Measurements from ENCODE around the gene MOB3B.

Gene MOB3B

DNA sequence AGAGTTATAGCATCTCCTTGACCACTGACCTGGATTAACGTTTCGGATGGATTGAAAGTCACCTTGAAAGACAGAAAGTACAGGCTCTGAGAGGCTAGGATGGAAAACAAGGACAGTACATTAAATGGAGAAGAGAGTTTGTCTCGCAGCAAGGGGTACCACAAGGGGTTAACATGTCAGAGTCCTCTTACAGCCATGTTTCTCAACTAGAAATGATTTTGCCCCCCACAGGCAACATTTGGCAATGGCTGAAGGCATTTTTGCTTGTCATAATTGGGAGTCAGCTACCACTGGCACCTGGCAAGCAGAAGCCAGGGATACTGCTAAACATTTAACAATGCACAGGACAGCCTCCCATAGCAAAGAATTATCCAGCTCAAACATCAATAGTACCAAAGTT, 141.9 kb downstream of the MOB3B start:
- no peak for DNase-seq (ENCODE audit: low spot score)

DNA sequence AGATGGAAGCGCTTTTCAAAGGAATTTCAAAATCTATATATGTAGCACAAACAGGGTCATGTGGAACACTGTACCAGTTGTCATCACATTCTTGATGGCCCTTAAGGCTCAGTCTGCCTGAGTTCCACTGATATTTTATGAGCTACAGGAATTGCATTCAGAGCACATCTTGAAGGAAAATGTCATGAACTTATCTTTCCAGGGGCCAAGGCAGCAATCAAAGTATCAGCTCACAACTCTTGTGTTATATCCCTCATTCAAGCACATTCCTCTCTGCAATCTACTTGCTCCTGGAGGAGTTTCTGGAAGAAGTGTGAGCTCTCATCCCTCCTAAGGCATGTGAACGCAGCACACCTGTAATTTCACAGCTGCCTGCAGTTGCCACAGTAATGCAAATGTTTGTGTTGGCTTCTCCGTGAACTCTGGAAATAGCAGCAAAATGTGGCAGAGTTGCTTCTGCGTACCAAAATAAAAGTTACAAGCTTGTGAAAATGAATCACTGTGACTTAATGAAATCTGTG, 143.0 kb downstream of the MOB3B start:
- no peak for DNase-seq (ENCODE audit: low spot score)

DNA sequence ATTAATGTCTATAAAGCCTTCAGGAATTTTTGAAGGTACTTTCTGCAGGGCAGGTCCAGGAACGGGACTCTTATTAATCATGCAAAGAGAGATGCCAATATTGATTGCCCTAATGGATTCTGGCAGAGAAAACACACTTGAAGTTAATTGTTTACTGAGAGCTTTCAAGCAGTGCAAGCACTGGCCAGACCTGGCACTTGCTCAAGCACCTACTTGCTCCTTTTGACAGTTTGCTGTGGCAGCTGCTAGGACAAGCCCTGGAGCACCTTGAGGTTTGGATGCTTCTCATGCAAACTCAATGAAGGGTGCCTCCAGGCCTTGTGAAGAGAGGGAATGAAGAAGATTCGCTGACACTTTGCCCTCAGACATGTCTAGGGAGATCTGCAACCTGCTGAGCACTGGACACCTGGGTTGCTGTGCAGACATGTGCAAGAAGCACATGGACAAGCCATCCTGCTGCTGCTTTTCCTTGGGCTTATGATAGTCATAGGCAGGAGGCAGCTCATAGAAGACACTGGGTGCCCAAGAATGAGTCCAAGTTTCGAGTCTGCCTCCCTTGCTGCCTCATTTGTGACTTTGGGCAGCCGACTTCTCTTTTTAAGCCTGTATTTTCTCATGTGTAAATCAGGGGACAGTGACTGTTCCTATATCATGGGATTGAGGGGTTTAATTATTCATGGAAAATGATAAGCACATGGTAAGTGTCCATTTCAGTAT, 143.8 kb downstream of the MOB3B start:
- DNase-seq (ENCODE audit: low spot score) = no peak

DNA sequence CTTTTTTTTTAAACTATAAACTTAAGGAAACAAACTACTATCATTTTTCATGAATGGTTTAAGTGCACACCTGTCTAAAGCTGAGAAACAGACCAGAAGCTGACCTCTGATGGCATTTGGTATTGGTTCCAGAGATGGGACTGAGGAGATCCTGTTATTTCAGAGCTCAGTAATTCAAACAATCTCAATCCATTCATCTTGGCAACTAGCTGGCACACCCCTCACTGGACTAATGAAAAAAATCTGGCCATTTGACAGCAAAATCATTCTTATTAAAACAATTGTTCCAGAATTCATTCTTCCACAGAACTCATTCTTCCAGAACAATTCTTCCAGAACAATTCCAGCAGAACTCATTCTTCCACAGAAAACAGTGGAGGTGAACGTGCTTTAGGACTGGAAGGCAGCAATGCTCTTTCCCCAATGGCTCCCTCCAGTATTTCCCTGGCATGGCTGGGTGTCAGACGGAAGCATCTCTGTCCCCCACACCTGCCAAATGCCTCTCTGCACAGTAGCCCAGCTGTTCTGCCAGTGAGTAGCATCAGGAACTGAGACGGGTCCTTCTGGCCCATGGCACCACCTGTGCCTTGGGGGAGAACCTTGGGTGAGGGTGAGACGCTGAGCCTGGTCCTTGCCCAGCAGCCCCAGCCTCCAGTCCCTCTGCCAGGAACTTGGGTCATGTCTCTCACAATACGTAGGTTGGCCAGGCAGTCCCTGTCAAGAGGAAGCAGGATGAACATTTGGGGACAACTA, 145.2 kb downstream of the MOB3B start:
- DNase-seq (ENCODE audit: low spot score) = no peak

DNA sequence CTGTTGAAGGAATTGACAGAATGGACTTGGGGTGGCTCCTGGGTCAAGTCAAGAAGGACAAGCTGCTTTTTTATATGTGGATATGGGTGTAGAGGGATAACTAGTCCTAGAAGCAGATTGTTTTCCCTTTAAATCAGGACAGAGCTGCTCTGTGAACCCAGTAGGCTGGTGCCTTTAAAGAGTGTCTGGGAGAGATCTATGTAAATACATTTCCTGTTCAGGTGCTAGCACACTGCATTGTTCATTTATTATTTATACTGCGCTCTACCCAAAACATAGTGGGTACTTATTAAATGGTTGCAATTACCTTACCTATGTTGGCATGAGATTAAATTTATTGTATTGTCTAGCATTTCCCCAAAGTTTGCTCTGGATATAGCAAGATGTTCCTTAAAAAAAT, 146.1 kb downstream of the MOB3B start:
- no peak for DNase-seq (ENCODE audit: low spot score)

DNA sequence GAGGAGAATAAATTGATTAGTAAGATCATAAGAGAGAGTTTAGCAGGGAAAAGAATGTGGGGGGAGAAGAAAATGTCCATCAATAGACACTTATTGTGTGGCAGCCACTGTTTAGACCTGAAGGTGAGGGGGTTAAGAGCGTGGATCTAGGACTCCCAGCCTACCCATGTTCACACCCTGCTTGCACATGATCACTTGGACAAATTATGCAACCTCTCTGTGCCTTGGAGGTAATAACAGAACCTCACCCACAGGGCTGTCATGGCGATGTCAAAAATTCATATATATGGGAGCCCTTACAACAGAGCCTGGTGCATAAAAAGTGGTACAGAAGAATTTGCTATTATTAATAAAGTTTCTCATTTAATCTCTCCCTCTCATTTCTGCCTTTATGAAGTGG, 146.6 kb downstream of the MOB3B start:
- DNase-seq (ENCODE audit: low spot score) = no peak

DNA sequence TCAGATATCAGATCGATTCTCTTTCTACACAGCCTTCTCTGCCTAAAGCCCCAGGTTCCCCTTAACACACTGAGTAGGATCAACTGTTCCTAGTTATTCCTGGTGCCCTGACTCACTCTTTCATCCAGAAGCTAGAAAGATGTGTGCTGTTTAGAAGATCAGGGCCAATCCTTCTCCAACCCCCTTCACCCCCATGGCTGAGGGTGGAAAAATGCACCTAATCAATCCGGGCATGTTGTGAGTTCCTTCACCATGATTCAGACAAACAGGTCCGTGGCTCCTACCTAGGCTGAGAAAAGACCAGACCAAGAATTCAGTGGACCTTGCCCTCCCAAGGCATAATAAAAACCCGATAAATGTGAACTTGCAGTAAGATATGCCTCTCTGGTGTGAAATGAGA, 147.3 kb downstream of the MOB3B start:
- DNase-seq (ENCODE audit: low spot score) = no peak

DNA sequence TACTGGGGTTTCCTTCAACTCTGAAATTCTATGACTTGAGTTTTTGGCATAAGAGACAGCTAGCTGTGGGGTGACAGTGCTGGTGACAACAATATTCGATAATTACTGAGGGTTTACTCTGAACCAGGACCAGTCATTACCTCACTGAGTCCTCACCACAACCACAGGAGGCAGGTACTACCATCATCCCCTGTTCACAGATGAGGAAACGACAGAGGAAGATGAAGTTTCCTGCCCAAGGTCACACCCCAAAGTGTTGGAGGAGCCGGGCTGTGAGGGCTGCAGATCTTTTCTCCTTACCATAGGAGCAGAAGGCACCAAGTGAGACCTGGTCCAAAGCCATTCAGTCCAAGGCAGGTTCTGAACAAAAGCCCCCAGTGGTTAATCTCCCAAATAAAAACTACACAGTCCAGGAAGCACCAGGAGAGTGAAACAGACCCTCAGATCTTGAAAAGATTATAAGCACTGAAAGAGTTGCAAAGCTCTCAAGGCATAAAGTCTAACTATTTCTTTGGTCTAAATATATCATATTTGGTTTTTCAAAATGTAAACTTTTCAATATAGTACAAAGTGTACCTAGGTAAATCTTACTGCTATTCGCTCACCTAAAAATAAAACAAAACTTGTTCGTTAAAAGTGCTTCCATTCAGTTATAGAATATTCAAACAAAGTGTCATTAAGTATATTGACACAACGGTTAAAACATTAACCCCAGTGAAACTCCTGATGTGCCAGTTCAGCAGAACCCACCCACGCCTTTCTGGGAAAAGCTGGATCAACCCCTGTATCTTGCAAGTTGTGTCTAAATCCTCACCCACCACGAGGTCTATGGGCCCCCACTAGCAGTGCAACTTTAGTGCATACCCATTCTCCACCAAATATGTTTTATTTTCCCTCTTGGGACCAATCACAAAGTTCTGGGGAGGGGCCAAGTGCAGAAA, 150.0 kb downstream of the MOB3B start:
- DNase-seq (ENCODE audit: low spot score) = no peak

DNA sequence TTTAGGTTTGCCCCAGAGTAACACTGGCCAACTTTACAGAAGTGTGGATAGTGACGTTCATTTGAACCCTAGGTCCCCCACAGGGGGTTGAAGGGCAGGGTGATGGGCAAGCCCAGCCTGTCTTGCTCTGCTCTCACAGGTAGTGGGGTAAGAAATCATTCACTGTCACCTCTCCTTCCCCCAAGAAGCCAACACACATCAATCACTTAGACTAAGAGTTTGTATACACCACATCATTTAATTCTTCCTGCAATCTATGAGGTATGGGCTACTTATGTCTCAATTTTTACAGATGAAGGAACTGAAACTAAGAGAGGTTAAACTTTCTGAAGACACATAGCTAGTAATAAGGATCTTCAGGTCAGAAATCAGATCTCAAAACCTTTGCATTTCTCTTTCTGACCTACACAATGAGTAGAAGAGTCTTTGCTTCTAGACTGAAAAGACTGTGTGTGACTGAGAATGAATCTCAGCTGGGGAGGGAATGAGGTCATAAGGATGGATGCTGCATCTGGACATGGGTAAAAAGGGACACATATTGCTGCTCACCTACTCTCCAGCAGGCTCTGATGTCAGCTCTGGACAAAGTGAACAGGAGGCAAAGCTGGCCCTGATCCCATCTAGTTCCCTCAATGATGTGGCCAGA, 151.7 kb downstream of the MOB3B start:
- no peak for DNase-seq (ENCODE audit: low spot score)

DNA sequence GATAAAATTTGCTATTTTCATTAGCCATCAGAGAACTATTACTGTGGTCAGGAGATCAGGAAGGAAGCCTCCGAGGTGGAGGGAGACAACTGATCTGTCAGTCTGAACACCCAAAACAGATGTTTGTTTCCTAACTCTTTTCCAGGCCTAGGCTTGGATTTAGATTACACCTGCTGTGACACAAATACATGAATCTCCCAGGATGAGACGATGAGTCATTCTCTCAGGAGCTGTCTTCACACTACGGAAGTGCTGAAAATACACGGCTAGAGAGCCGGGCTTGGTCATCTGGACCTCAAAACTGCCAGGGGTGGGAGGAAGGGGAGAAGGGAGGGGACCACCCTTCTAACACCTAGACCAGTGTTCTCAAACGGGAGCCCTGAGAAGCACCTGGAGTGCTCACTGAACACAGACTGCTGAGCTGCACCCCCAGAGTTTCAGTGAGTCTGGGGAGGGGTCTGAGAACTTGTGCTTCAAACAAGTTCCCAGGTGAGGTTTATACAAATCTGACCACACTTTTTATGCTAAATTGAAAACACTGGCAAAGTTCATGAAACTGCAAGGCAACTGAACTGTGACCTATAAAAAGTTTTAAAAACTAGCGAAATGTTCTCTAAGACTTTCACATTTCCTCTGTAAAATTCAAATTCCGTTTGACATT, 152.3 kb downstream of the MOB3B start:
- no peak for DNase-seq (ENCODE audit: low spot score)

DNA sequence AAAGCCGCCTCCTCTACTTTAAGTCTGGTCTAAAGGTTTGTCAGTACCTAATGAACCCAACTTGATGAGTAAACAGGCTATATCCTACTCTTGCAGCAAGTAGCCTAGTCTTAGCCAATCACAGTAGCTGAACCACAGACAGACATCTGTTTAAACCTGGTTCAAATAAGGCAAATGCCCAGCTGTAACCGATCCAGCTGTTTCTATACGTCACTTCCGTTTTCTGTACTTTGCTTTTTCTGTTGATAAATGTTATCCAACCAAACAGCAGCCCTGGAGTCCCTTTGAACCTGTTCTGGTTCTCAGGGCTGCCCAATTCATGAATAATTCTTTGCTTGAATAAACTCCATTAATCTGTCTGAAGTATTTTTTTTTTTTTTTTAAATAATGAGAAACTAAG, 155.8 kb downstream of the MOB3B start:
- DNase-seq (ENCODE audit: low spot score) = no peak

DNA sequence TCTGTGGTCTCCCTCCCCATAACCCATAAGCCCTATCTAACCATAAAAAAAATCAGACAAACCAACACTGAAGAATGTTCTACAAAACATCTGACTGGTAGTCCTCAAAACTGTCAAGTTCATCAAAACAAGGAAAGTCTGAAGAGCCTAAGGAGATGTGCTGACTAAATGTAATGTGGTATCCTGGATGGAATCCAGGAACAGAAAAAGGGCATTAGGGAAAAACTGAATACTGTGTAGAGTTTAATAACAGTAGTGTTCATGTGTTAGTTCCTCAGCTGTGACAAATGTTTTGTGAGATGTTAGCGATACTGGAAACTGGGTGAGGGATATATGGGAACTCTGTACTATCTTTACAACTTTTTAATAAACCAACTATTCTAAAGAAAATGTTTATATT, 157.0 kb downstream of the MOB3B start:
- no peak for DNase-seq (ENCODE audit: low spot score)

DNA sequence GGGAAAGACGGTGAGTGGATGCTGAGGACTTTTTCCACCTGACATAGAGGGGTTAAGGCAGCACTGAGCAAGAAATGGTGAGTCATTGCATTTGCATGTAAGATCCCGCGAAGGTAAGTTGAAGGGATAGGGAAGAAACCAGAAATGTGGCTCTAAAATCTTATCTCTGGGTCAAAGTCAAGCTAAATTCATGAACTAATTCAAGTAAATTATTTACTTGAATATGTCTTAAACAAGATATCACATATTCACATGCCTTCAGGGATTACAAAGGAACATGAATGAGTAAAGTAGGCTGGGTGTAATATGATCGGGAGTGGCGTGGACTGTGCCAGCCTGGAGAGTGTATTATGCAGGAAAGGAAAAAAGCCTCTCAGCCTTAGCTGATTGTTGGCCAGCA, 158.2 kb downstream of the MOB3B start:
- no peak for DNase-seq (ENCODE audit: low spot score)

DNA sequence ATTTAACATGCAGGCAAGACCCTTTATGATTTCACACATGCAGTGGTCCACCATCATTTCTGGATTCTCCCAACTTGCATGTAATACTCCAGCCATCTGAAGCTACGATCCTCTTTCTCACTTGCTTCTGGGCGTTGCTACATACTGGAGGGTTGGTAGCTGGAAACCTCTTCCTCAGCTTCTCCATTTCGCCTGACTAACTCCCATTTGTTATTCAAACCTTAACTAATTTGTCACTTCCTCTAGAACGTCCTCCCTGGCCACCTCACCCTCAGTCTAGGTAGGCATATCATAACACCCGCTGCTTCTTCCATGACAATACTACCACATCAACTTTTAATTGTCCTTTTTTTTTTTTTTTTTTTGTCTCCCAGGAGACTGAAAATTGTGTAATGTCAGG, 160.0 kb downstream of the MOB3B start:
- DNase-seq (ENCODE audit: low spot score) = no peak

DNA sequence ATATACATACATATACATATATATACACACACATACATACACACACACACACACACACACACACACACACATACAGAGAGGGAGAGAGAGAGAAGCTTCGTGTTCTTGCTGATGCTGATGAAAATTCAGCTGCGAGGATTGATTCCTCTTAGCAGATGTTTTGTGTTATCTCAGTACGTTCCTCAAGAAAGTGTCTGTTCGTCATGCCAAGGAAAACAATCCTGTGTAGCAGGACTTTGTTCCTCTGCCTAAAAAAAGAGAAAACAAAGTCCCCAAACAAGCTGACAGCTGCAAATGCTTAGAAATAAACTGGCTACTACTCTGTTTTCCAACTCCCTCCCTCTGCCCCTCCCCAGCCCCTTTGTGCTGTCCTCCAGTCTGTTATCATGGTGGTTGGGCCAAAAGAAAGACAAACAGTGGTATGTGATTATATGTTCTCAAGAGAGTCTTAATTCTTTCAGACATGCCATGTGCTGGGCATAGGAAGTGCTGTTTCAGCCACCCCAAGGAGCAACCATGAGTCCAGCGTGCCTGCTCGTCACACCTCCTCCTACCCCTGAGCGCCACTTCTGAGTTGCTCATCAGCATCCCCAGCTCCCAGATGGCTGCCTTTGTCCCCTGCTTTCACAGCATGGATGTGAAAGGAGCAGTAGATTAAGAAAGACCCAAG, 161.2 kb downstream of the MOB3B start:
- peak; percentile 36 for DNase-seq (ENCODE audit: low spot score)

DNA sequence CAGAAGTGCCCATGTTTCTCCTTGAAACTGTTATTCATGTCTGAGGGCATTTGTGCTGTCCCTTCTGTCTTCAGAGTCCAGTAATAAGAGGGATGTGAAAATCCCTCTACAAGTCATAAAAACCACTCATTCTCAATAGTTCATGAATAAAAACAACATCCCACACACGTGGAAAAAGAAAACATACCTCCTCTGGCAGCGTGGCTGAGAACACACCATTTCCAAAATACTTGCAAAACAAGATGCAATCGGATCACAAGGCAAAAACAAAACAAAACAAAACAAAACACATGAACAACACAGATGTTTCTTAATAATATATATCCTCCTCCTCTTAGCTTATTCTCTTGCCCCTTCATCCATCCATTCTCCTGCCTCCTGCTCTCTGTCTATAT, 161.7 kb downstream of the MOB3B start:
- DNase-seq (ENCODE audit: low spot score) = no peak

DNA sequence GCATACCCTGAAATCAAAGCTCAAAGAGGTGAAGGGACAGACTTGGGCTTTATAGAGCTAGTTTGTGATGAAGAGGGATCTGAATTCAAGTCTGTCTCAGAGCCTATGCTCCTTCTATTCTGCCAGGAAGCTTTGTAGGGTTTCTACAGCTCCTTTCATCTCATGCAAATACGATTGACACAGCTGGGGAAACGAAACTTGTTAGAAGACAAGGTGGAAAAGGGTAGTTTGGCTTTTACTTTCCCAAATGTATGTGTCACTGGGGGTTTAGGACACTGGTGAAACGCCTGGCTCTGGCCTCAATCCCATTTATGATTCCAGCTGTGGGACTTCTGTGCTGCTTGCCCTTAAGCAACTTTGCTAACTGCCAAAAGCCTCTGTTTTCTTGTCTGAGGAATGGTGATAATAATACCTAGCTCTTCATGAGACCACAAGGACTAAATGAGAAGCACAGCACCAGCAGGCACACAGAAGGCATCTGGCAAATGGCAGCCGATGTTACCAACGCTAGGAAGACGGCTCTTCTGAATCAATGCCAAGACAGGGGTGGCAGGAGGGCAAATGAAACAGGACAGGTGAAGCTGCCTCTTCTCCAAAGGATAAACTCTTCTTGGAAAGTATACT, 162.3 kb downstream of the MOB3B start:
- no peak for DNase-seq (ENCODE audit: low spot score)

DNA sequence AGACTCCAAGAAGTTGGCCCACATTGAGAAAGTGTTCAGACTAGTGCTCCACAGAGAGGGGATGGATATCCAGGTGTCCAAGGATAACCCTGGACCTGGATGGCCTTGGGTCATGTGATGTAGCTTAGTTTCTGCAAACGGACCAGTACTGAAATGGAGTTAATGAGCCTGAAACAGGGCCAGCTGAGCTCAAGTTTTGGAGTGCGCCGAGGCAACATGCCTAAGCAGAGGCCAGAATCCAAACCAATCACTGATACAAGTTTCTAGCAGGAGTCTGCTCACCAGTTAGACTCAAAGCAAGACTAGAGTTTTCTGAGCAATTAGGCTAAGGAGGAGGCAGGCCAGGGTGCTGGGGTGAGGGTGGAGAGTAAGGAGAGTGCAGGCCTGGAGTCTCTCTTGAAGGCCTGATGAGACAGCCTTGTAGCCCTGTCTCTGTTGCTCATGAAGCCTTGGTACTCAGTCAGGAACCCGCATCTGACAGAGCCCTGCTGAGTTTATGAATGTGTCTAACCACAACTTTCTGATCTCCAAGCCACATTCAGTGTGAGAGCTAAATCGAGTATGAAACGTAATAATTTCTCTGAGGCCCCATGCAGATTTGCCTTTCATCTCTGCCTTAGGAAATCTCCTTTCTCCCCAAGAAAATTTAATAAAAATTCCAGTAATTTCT, 163.8 kb downstream of the MOB3B start:
- DNase-seq (ENCODE audit: low spot score) = peak; percentile 7

DNA sequence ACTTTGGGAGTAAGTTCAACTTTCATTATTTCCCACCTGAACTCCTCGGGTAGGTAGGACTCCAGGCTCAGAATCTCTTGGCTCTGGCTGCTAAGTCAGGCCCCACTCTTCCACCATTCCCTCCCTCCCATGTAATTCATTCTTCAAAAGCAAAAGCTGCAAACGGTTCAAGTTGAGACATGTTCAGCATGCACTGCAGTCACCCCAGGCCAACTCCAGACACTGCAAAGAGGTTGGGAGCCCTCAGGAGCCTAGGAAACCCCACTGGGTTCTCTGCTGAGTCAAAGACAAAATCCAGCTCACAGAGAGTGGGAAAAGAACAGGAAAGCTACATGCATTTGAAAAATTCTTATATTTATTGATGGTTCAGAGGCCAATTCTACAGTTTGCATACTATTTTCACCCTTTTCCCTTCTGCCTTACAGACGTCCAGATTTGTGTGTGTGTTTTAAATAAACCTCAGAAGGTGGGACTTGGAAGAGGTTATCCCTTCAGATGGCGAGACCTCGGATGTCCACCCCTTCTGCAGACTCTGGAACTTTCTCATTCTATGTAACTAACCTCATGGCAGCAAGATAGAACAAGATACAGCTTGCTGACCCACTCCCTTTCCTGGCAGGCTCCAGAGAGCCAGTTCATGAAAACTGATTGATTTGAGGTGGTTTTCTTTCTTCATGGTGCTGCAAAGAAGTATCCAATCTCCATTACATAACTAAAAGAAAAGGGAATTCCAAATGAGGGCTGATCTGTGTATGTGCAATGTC, 167.0 kb downstream of the MOB3B start:
- DNase-seq (ENCODE audit: low spot score) = no peak
